Upper lobe of left lung (tissue), 4 donors: Measurements from ENCODE around the gene MXRA7.

Experiments
- POLR2A ChIP-seq, 4 donors: fragments of 450-650 bp; IDR thresholded peaks; one replicate each; pipeline ENCODE4 v1.5.1; 2016 to 2017; ENCODE audit warnings: antibody characterized with exemption in 4 of 4, mild to moderate bottlenecking in 2 of 4
- POLR2AphosphoS5 ChIP-seq, 2 donors: sonication (generic); formaldehyde crosslinking; IDR thresholded peaks; one replicate each; pipeline ENCODE4 v1.5.1; 2017; ENCODE audit warnings: antibody characterized with exemption in 2 of 2
- TF ChIP-seq, protein P1 (sequence below), 6 experiments: fragments of 450-650 bp in 4 of 6; fragments of 200-600 bp in 2 of 6; sonication (generic) in 2 of 6; IDR thresholded peaks; one replicate each; pipeline ENCODE4 v1.5.1; 2016 to 2019; ENCODE audit warnings: antibody characterized with exemption in 6 of 6

DNA sequence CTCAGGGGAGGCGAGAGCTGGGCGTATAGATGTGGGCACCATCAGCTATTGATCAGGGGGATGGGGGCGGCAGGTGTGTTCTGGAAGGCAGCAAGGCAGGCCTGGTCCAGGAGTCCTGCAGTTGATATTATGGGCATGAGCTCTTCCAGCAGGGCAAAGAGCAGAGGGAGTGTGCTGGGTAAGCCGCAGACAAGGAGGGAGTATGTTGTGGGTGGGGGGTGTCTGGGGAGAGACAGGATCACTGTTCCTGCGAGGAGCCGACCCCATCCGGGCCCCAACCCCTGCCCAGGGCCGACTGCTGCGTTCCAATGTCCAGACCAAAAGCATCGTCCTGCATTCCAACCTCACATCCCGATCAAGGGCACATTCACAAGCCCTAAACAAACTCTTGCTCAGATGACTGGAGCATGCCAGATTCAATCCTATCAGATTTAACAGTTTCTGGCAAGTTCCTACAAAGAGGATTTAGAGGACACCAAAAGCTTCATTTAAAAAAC, 9.2 kb downstream of the MXRA7 start:
- TF ChIP-seq POLR2A (IDR thresholded peaks at IDR 0.05): no peak
- TF ChIP-seq, protein P1, sequence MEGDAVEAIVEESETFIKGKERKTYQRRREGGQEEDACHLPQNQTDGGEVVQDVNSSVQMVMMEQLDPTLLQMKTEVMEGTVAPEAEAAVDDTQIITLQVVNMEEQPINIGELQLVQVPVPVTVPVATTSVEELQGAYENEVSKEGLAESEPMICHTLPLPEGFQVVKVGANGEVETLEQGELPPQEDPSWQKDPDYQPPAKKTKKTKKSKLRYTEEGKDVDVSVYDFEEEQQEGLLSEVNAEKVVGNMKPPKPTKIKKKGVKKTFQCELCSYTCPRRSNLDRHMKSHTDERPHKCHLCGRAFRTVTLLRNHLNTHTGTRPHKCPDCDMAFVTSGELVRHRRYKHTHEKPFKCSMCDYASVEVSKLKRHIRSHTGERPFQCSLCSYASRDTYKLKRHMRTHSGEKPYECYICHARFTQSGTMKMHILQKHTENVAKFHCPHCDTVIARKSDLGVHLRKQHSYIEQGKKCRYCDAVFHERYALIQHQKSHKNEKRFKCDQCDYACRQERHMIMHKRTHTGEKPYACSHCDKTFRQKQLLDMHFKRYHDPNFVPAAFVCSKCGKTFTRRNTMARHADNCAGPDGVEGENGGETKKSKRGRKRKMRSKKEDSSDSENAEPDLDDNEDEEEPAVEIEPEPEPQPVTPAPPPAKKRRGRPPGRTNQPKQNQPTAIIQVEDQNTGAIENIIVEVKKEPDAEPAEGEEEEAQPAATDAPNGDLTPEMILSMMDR (IDR thresholded peaks at IDR 0.05): no peak
- no peak for TF ChIP-seq POLR2AphosphoS5 (IDR thresholded peaks at IDR 0.05)
